Measurements from ENCODE around the gene ESRRG. TPM values are rescaled to one million over a fixed set of nuclear protein-coding genes. Genes with fewer than 3 reads are reported as not detected.

ESRRG gene
- total RNA-seq, 4 donors from 2014 or later = 0.76 to 7.0 (median 5.2) TPM

GRCh38 chr1:216739793-216740192 is 16.6 kb upstream of the ESRRG start:
- intact Hi-C loops (cut with DNase I; ENCODE audit: low total_unique reads) = no loop called here
- no peak for DNase-seq (ENCODE audit: low spot score in 2 of 2)
- WGBS, 2 donors = 56 to 61% methylated on average over 5 of the region's 5 CpGs
- H3K4me3 ChIP-seq (ENCODE audit: low read depth, poor library complexity, severe bottlenecking) = no peak overlapping the region
- no peak for TF ChIP-seq CTCF (IDR thresholded peaks at IDR 0.05)
- no peak for TF ChIP-seq POLR2A (IDR thresholded peaks at IDR 0.05)

GRCh38 chr1:216732121-216732520 is 8.9 kb upstream of the ESRRG start:
- intact Hi-C loops (cut with DNase I; ENCODE audit: low total_unique reads) = no loop called here
- no peak for DNase-seq (ENCODE audit: low spot score in 2 of 2)
- 87 to 88% methylated on average over 4 of the region's 4 CpGs for WGBS, 2 donors
- no peak overlapping the region for H3K4me3 ChIP-seq (ENCODE audit: low read depth, poor library complexity, severe bottlenecking)
- TF ChIP-seq CTCF (IDR thresholded peaks at IDR 0.05) = no peak
- no peak for TF ChIP-seq POLR2A (IDR thresholded peaks at IDR 0.05)

GRCh38 chr1:216731562-216731961 is 8.3 kb upstream of the ESRRG start:
- intact Hi-C loops (cut with DNase I; ENCODE audit: low total_unique reads) = no loop called here
- WGBS, 2 donors = 90 to 94% methylated on average over 6 of the region's 6 CpGs
- TF ChIP-seq POLR2A (IDR thresholded peaks at IDR 0.05) (no peak), CTCF (IDR thresholded peaks at IDR 0.05) (no peak)
- H3K4me3 ChIP-seq (ENCODE audit: low read depth, poor library complexity, severe bottlenecking) = no peak overlapping the region
- no peak for DNase-seq (ENCODE audit: low spot score in 2 of 2)

GRCh38 chr1:216726435-216726834 is 3.2 kb upstream of the ESRRG start:
- no peak overlapping the region for H3K4me3 ChIP-seq (ENCODE audit: low read depth, poor library complexity, severe bottlenecking)
- intact Hi-C loops (cut with DNase I; ENCODE audit: low total_unique reads) = no loop called here
- TF ChIP-seq CTCF (IDR thresholded peaks at IDR 0.05) (no peak), POLR2A (IDR thresholded peaks at IDR 0.05) (no peak)
- no peak for DNase-seq (ENCODE audit: low spot score in 2 of 2)

- no peak for DNase-seq (ENCODE audit: low spot score in 2 of 2)
- 6 to 11% methylated on average over 6 of the region's 6 CpGs for WGBS, 2 donors
- intact Hi-C loops (cut with DNase I; ENCODE audit: low total_unique reads) = no loop called here
- no peak overlapping the region for H3K4me3 ChIP-seq (ENCODE audit: low read depth, poor library complexity, severe bottlenecking)
- TF ChIP-seq CTCF (IDR thresholded peaks at IDR 0.05) (no peak), POLR2A (IDR thresholded peaks at IDR 0.05) (no peak)
Measured at GRCh38 chr1:216722821-216723220, 408 bp downstream of the ESRRG start.

- intact Hi-C loops (cut with DNase I; ENCODE audit: low total_unique reads) = no loop called here
- no peak for DNase-seq (ENCODE audit: low spot score in 2 of 2)
- H3K4me3 ChIP-seq (ENCODE audit: low read depth, poor library complexity, severe bottlenecking) = no peak overlapping the region
- 47 to 62% methylated on average over 2 of the region's 2 CpGs for WGBS, 2 donors
- TF ChIP-seq CTCF (IDR thresholded peaks at IDR 0.05) = no peak
- TF ChIP-seq POLR2A (IDR thresholded peaks at IDR 0.05) = no peak
Measured at GRCh38 chr1:216721863-216722262, 1.4 kb downstream of the ESRRG start.

All from lower leg skin (tissue), 4 donors.